ENCODE data around the gene SMIM20. TPM values are rescaled to one million over a fixed set of nuclear protein-coding genes. Genes with fewer than 3 reads are reported as not detected.

The SMIM20 gene
- total RNA-seq, 6 experiments from 2014 or later: 18.9 to 26.7 (median 22.0) TPM

GRCh38 chr4:25938366-25938765, 24.3 kb downstream of the SMIM20 start:
- H3K27me3 Mint-ChIP-seq (ENCODE audit: insufficient read depth): peaks cover 20% of the 10 kb centered on the region
- DNase-seq: no peak
- TF ChIP-seq CTCF (IDR thresholded peaks at IDR 0.05): no peak
- peak overlapping the region; percentile 73 for H3K27ac Mint-ChIP-seq
- H3K9me3 Mint-ChIP-seq: no peaks in the 10 kb centered on the region
- H3K4me1 Mint-ChIP-seq (ENCODE audit: low read depth): peaks cover 21% of the 10 kb centered on the region
- peak overlapping the region; percentile 66 for H3K4me3 Mint-ChIP-seq
- H3K36me3 Mint-ChIP-seq (ENCODE audit: low read depth): 0 out of 2 replicates have a peak, but pooled peaks cover 9% of the 10 kb centered on the region

GRCh38 chr4:25938787-25939186, 24.8 kb downstream of the SMIM20 start:
- no peak for TF ChIP-seq CTCF (IDR thresholded peaks at IDR 0.05)
- Mint-ChIP-seq H3K9me3 (no peaks in the 10 kb centered on the region), H3K4me1 (ENCODE audit: low read depth) (peaks cover 21% of the 10 kb centered on the region), H3K27ac (peak overlapping the region; percentile 73), H3K27me3 (ENCODE audit: insufficient read depth) (peaks cover 20% of the 10 kb centered on the region), H3K36me3 (ENCODE audit: low read depth) (0 out of 2 replicates have a peak, but pooled peaks cover 9% of the 10 kb centered on the region), H3K4me3 (peak overlapping the region; percentile 66)
- peak; percentile 75 for DNase-seq

GRCh38 chr4:25939330-25939729, 25.3 kb downstream of the SMIM20 start:
- DNase-seq: no peak
- Mint-ChIP-seq H3K27me3 (ENCODE audit: insufficient read depth) (peaks cover 24% of the 10 kb centered on the region), H3K9me3 (no peaks in the 10 kb centered on the region), H3K36me3 (ENCODE audit: low read depth) (0 out of 2 replicates have a peak, but pooled peaks cover 9% of the 10 kb centered on the region), H3K4me3 (no peak overlapping the region), H3K4me1 (ENCODE audit: low read depth) (peaks cover 21% of the 10 kb centered on the region), H3K27ac (no peak overlapping the region)
- peak; percentile 52 for TF ChIP-seq CTCF (IDR thresholded peaks at IDR 0.05)

- no peak overlapping the region for H3K4me3 Mint-ChIP-seq
- TF ChIP-seq CTCF (IDR thresholded peaks at IDR 0.05): no peak
- DNase-seq: no peak
- H3K27ac Mint-ChIP-seq: no peak overlapping the region
- H3K4me1 Mint-ChIP-seq (ENCODE audit: low read depth): peaks cover 21% of the 10 kb centered on the region
- H3K36me3 Mint-ChIP-seq (ENCODE audit: low read depth): 0 out of 2 replicates have a peak, but pooled peaks cover 9% of the 10 kb centered on the region
- H3K9me3 Mint-ChIP-seq: no peaks in the 10 kb centered on the region
- H3K27me3 Mint-ChIP-seq (ENCODE audit: insufficient read depth): peaks cover 37% of the 10 kb centered on the region
Observed at GRCh38 chr4:25941457-25942221, 27.6 kb downstream of the SMIM20 start.

GRCh38 chr4:25943312-25943711, 29.3 kb downstream of the SMIM20 start:
- Mint-ChIP-seq H3K27ac (no peak overlapping the region), H3K9me3 (no peaks in the 10 kb centered on the region), H3K36me3 (ENCODE audit: low read depth) (0 out of 2 replicates have a peak, but pooled peaks cover 9% of the 10 kb centered on the region), H3K4me3 (no peak overlapping the region), H3K4me1 (ENCODE audit: low read depth) (peaks cover 12% of the 10 kb centered on the region), H3K27me3 (ENCODE audit: insufficient read depth) (peaks cover 37% of the 10 kb centered on the region)
- DNase-seq: no peak
- TF ChIP-seq CTCF (IDR thresholded peaks at IDR 0.05): no peak
